ENCODE data around the gene HEXB. TPM values are rescaled to one million over a fixed set of nuclear protein-coding genes. Genes with fewer than 3 reads are reported as not detected.

The HEXB gene
- total RNA-seq, 5 donors from 2014 or later (not counting 1 experiment from before 2014, with no cell fraction given), result 32.5 to 52.0 (median 44.0) TPM

DNA sequence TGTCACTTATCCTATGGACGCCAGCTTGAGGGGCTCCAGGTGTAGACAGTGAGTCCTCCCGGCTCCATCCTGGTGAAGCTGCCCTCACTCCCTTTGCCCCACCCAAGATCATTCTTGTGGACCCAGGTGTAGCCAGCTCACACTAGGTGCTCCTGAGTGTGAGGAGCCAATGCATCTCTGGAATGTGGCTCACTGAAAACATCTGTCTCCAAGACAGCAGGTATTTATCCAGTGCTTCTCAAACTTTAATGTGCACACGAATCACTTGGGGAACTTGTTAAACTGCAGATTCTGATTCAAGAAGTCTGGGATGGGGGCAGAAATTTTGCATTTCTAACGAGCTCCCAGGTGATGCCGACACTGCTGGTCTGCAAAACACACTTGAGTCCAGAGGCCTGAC lies 31.0 kb upstream of the HEXB start:
- H3K27ac Mint-ChIP-seq, result no peak overlapping the region
- Histone ChIP-seq H3K36me3 (ENCODE audit: control insufficient read depth in 2 of 2, extremely low read depth in 1 of 2, insufficient read depth in 1 of 2, low read length in 1 of 2) (no peaks in the 10 kb centered on the region), H3K27me3 (replicated peaks in 1 of 2; ENCODE audit: control insufficient read depth in 2 of 2, extremely low read depth in 1 of 2, insufficient read depth in 2 of 2, low read length in 1 of 2) (peaks cover 0 to 2% of the 10 kb centered on the region in 2 experiments), H3K27ac (ENCODE audit: low read length) (no peak overlapping the region), H3K4me3 (ENCODE audit: control insufficient read depth in 1 of 2, extremely low read depth in 1 of 2, low read length in 1 of 2) (no peak overlapping the region), H3K9me3 (no peaks in the 10 kb centered on the region), H3K4me1 (ENCODE audit: control insufficient read depth in 1 of 2, extremely low read depth in 1 of 2, insufficient read depth in 2 of 2, low read length in 2 of 2) (no peaks in the 10 kb centered on the region)
- H3K9me3 Mint-ChIP-seq, result no peaks in the 10 kb centered on the region
- ATAC-seq (replicated peaks in 1 of 4) (no peak), DNase-seq (no peak)
- H3K27me3 Mint-ChIP-seq, result peaks cover 12% of the 10 kb centered on the region in 2 donors
- POLR2A ChIA-PET, result no interaction called here
- H3K36me3 Mint-ChIP-seq, result no peaks in the 10 kb centered on the region
- H3K4me3 Mint-ChIP-seq, result no peak overlapping the region
- no peaks in the 10 kb centered on the region for H3K4me1 Mint-ChIP-seq
- WGBS (ENCODE audit: insufficient coverage), result 81% methylated on average over 3 of the region's 5 CpGs
- CTCF ChIA-PET, result interaction anchor here (1.0 to 1.3 kb wide), 2 partner anchors 10 to 751 kb away, joined by 3 to 4 read pairs; no protein-coding TSS in a partner anchor

DNA sequence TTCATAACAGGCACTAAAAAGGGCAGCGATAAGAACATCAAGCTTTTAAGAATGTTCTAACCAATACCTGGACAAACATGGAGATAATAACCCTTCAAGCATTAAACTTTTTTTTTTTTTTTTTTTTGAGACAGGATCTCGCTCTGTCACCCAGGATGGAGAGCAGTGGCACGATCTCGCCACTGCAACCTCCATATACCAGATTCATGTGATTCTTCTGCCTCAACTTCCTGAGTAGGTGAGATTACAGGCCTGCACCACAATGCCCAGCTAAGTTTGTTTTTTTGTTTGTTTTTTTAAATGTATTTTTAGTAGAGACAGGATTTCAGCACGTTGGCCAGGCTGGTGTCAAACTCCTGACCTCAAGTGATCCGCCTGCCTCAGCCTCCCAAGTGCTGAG lies 29.8 kb upstream of the HEXB start:
- H3K36me3 Mint-ChIP-seq, result no peaks in the 10 kb centered on the region
- Histone ChIP-seq H3K36me3 (ENCODE audit: control insufficient read depth in 2 of 2, extremely low read depth in 1 of 2, insufficient read depth in 1 of 2, low read length in 1 of 2) (no peaks in the 10 kb centered on the region), H3K4me1 (ENCODE audit: control insufficient read depth in 1 of 2, extremely low read depth in 1 of 2, insufficient read depth in 2 of 2, low read length in 2 of 2) (no peaks in the 10 kb centered on the region), H3K27ac (ENCODE audit: low read length) (no peak overlapping the region), H3K9me3 (no peaks in the 10 kb centered on the region), H3K4me3 (ENCODE audit: control insufficient read depth in 1 of 2, extremely low read depth in 1 of 2, low read length in 1 of 2) (no peak overlapping the region), H3K27me3 (replicated peaks in 1 of 2; ENCODE audit: control insufficient read depth in 2 of 2, extremely low read depth in 1 of 2, insufficient read depth in 2 of 2, low read length in 1 of 2) (peaks cover 0 to 2% of the 10 kb centered on the region in 2 experiments)
- peaks cover 13 to 17% of the 10 kb centered on the region in 2 donors for H3K27me3 Mint-ChIP-seq
- CTCF ChIA-PET, result interaction anchor here (1.0 to 1.3 kb wide), 2 partner anchors 9 to 753 kb away, joined by 3 to 4 read pairs; no protein-coding TSS in a partner anchor
- no peak overlapping the region for H3K27ac Mint-ChIP-seq
- H3K4me3 Mint-ChIP-seq, result no peak overlapping the region
- ATAC-seq (replicated peaks in 1 of 4) (no peak), DNase-seq (no peak)
- no peaks in the 10 kb centered on the region for H3K9me3 Mint-ChIP-seq
- no peaks in the 10 kb centered on the region for H3K4me1 Mint-ChIP-seq
- POLR2A ChIA-PET, result no interaction called here
- no CpG with 5 or more reads among the region's 6 CpGs for WGBS (ENCODE audit: insufficient coverage)

DNA sequence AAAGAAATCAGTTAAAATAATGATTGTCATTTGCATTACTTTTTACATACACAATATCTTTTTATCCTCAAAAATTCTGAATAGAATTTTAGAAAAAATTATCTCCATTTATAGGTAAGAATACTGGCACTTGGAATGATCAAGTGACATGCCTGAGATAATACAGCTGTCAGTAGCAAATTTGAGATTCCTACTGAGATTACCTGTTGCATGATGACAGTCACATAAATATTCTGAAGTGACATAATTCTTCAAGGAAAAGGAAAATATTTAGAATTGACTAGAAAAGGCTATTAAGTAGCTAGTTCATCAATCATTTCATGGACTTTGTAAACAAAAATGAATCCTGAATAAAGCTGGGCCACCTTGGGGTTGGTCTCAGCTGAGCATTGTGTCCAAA lies 29.3 kb upstream of the HEXB start:
- no peak overlapping the region for H3K4me3 ChIP-seq (ENCODE audit: control insufficient read depth in 1 of 2, extremely low read depth in 1 of 2, low read length in 1 of 2)
- H3K4me1 Mint-ChIP-seq, result no peaks in the 10 kb centered on the region
- no peaks in the 10 kb centered on the region for H3K9me3 ChIP-seq
- ChIA-PET POLR2A (no interaction called here), CTCF (no interaction called here)
- ATAC-seq (replicated peaks in 1 of 4) (no peak), DNase-seq (no peak)
- H3K27me3 Mint-ChIP-seq, result peaks cover 15 to 18% of the 10 kb centered on the region in 2 donors
- no peaks in the 10 kb centered on the region for H3K9me3 Mint-ChIP-seq
- H3K27ac ChIP-seq (ENCODE audit: low read length), result no peak overlapping the region
- no peaks in the 10 kb centered on the region for H3K36me3 ChIP-seq (ENCODE audit: control insufficient read depth in 2 of 2, extremely low read depth in 1 of 2, insufficient read depth in 1 of 2, low read length in 1 of 2)
- H3K27ac Mint-ChIP-seq, result no peak overlapping the region
- H3K36me3 Mint-ChIP-seq, result no peaks in the 10 kb centered on the region
- H3K27me3 ChIP-seq (replicated peaks in 1 of 2; ENCODE audit: control insufficient read depth in 2 of 2, extremely low read depth in 1 of 2, insufficient read depth in 2 of 2, low read length in 1 of 2), result peaks cover 0 to 2% of the 10 kb centered on the region in 2 experiments
- no peak overlapping the region for H3K4me3 Mint-ChIP-seq
- no peaks in the 10 kb centered on the region for H3K4me1 ChIP-seq (ENCODE audit: control insufficient read depth in 1 of 2, extremely low read depth in 1 of 2, insufficient read depth in 2 of 2, low read length in 2 of 2)

DNA sequence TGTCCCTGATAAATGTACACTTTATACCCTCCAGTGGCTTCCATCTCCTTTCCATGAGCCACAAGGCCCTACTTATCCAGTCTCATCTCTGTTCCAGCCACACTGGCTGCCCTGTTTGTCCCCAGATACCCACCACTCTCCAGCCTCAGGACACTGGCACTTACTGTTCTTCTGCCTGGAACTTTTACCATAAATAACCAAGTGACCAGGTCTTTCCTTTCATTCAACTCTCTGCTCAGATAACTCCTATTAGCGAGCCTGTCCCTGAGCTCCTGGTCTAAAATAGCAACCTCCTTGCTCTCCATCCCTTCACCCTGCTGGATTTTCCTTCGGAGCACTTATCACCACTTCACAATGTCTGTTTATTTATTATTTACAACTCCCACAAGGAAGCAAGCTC lies 27.9 kb upstream of the HEXB start:
- Histone ChIP-seq H3K4me3 (ENCODE audit: control insufficient read depth in 1 of 2, extremely low read depth in 1 of 2, low read length in 1 of 2) (no peak overlapping the region), H3K27ac (ENCODE audit: low read length) (no peak overlapping the region), H3K9me3 (no peaks in the 10 kb centered on the region), H3K36me3 (ENCODE audit: control insufficient read depth in 2 of 2, extremely low read depth in 1 of 2, insufficient read depth in 1 of 2, low read length in 1 of 2) (no peaks in the 10 kb centered on the region), H3K27me3 (replicated peaks in 1 of 2; ENCODE audit: control insufficient read depth in 2 of 2, extremely low read depth in 1 of 2, insufficient read depth in 2 of 2, low read length in 1 of 2) (peaks cover 0 to 2% of the 10 kb centered on the region in 2 experiments), H3K4me1 (ENCODE audit: control insufficient read depth in 1 of 2, extremely low read depth in 1 of 2, insufficient read depth in 2 of 2, low read length in 2 of 2) (no peaks in the 10 kb centered on the region)
- Mint-ChIP-seq H3K4me1 (no peaks in the 10 kb centered on the region), H3K9me3 (no peaks in the 10 kb centered on the region), H3K27me3 (peaks cover 18 to 19% of the 10 kb centered on the region in 2 donors), H3K36me3 (no peaks in the 10 kb centered on the region), H3K27ac (no peak overlapping the region), H3K4me3 (no peak overlapping the region)
- ATAC-seq (replicated peaks in 1 of 4) (no peak), DNase-seq (no peak)
- ChIA-PET POLR2A (interaction anchor here in 1 of 2 donors (0.5 kb wide), 1 partner anchor 21 kb away, joined by 4 read pairs; no protein-coding TSS in a partner anchor), CTCF (interaction anchor here (0.6 to 1.2 kb wide), 3 partner anchors 14 to 268 kb away, joined by 3 to 7 read pairs (median 5); no protein-coding TSS in a partner anchor)
- WGBS (ENCODE audit: insufficient coverage), result 56% methylated on average over 1 of the region's 2 CpGs

DNA sequence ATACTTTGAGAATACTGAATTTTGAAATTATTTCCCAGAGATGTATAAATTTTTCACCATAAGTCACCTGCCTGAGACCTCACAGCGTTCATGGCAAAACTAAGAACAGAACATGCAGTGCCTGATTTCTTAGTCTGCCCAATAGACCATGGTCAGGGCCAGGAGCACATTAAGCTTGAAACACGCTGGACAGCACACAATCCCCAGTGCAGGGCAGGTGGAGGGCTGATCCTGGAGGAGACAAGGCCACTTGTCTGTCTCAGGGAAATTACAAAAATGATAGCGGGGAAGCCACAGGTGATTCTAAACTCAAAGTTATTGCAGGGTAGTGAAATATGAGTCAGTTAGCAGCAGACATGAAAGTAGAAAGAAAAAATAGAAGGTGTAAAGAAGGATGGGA lies 25.9 kb upstream of the HEXB start:
- H3K36me3 ChIP-seq (ENCODE audit: control insufficient read depth in 2 of 2, extremely low read depth in 1 of 2, insufficient read depth in 1 of 2, low read length in 1 of 2), result no peaks in the 10 kb centered on the region
- no peaks in the 10 kb centered on the region for H3K36me3 Mint-ChIP-seq
- no peak overlapping the region for H3K4me3 Mint-ChIP-seq
- H3K4me1 Mint-ChIP-seq, result no peaks in the 10 kb centered on the region
- peaks cover 24% of the 10 kb centered on the region in 2 donors for H3K27me3 Mint-ChIP-seq
- no peaks in the 10 kb centered on the region for H3K9me3 ChIP-seq
- no peak overlapping the region for H3K27ac Mint-ChIP-seq
- WGBS (ENCODE audit: insufficient coverage), result 42% methylated on average over 2 of the region's 3 CpGs
- H3K4me3 ChIP-seq (ENCODE audit: control insufficient read depth in 1 of 2, extremely low read depth in 1 of 2, low read length in 1 of 2), result no peak overlapping the region
- ChIA-PET CTCF (no interaction called here), POLR2A (interaction anchor here in 1 of 2 donors (0.7 kb wide), 1 partner anchor 447 kb away, joined by 3 read pairs; no protein-coding TSS in a partner anchor)
- H3K4me1 ChIP-seq (ENCODE audit: control insufficient read depth in 1 of 2, extremely low read depth in 1 of 2, insufficient read depth in 2 of 2, low read length in 2 of 2), result no peaks in the 10 kb centered on the region
- no peaks in the 10 kb centered on the region for H3K9me3 Mint-ChIP-seq
- H3K27me3 ChIP-seq (replicated peaks in 1 of 2; ENCODE audit: control insufficient read depth in 2 of 2, extremely low read depth in 1 of 2, insufficient read depth in 2 of 2, low read length in 1 of 2), result peaks cover 0 to 7% of the 10 kb centered on the region in 2 experiments
- DNase-seq (no peak), ATAC-seq (replicated peaks in 1 of 4) (no peak)
- H3K27ac ChIP-seq (ENCODE audit: low read length), result no peak overlapping the region

DNA sequence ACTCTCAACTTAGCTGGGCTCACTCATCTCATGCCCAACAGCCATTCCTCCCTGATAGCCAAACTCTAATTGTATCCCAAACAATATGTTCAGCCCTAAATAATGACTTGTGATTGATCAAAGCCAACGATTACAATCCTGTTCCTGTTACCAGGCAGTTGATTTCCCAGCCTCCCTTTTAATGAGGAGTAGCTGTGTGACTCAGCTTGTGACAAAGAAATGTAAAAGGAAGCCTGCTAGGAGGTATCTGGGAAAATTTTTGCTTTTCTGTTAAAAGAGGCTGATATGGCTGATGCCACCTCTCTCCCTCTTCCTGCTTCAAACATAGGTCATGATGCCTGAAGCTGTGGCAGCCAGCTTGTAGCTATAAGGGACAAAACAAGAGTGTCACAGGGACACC lies 24.9 kb upstream of the HEXB start:
- Mint-ChIP-seq H3K4me3 (no peak overlapping the region), H3K27me3 (peaks cover 24% of the 10 kb centered on the region in 2 donors), H3K4me1 (no peaks in the 10 kb centered on the region), H3K36me3 (no peaks in the 10 kb centered on the region), H3K9me3 (no peaks in the 10 kb centered on the region), H3K27ac (no peak overlapping the region)
- Histone ChIP-seq H3K4me1 (ENCODE audit: control insufficient read depth in 1 of 2, extremely low read depth in 1 of 2, insufficient read depth in 2 of 2, low read length in 2 of 2) (no peaks in the 10 kb centered on the region), H3K27ac (ENCODE audit: low read length) (no peak overlapping the region), H3K36me3 (ENCODE audit: control insufficient read depth in 2 of 2, extremely low read depth in 1 of 2, insufficient read depth in 1 of 2, low read length in 1 of 2) (no peaks in the 10 kb centered on the region), H3K27me3 (replicated peaks in 1 of 2; ENCODE audit: control insufficient read depth in 2 of 2, extremely low read depth in 1 of 2, insufficient read depth in 2 of 2, low read length in 1 of 2) (peaks cover 0 to 7% of the 10 kb centered on the region in 2 experiments), H3K4me3 (ENCODE audit: control insufficient read depth in 1 of 2, extremely low read depth in 1 of 2, low read length in 1 of 2) (no peak overlapping the region), H3K9me3 (no peaks in the 10 kb centered on the region)
- DNase-seq, result no peak
- ATAC-seq (replicated peaks in 1 of 4), result no peak
- ChIA-PET CTCF (interaction anchor here in 1 of 2 donors (1.1 kb wide), 1 partner anchor 11 kb away, joined by 3 read pairs; no protein-coding TSS in a partner anchor), POLR2A (no interaction called here)
- no CpG with 5 or more reads among the region's 1 CpG for WGBS (ENCODE audit: insufficient coverage)

Measured in T-cell (primary cell).